GM19463 (cell line): ENCODE measurements around the gene MAGEB5.
"Not testable (repeated sequence)": the region's sequence is repeated elsewhere in the genome, so short reads cannot be mapped to it uniquely, and the experiment has no call there.

Experiments
- ATAC-seq: cut with Tn5 transposase; IDR thresholded peaks from one replicate; pipeline ENCODE4 v1.9.1; 2021; ENCODE audit warnings: mild to moderate bottlenecking, moderate library complexity; ENCODE audit not compliant: unreplicated experiment

MAGEB5 gene, protein sequence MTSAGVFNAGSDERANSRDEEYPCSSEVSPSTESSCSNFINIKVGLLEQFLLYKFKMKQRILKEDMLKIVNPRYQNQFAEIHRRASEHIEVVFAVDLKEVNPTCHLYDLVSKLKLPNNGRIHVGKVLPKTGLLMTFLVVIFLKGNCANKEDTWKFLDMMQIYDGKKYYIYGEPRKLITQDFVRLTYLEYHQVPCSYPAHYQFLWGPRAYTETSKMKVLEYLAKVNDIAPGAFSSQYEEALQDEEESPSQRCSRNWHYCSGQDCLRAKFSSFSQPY

DNA sequence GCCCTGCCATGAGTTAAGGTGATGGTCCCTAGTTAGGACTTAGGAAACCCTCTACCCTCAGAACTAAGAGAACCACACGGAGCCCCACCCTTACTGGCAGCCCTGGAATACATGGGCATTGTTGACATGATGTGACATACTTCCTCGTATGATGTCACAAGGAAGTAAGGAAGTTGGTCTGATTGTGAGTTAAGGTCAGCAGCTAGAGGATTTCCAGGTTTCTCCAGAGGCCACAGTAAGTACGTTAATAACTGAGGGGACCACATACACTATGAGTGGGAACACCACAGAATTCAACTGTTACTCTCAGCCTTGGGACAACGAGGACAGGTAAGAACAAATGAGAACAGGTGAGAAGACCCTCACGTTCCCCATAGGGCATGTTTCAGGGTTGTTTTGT is at the start of gene MAGEB5:
TSS of gene MAGEB5 (plus strand) at position 301 of the 400 bp plus-strand sequence. CDS start 1,133 bp downstream, outside the sequence.
- no peak for ATAC-seq

DNA sequence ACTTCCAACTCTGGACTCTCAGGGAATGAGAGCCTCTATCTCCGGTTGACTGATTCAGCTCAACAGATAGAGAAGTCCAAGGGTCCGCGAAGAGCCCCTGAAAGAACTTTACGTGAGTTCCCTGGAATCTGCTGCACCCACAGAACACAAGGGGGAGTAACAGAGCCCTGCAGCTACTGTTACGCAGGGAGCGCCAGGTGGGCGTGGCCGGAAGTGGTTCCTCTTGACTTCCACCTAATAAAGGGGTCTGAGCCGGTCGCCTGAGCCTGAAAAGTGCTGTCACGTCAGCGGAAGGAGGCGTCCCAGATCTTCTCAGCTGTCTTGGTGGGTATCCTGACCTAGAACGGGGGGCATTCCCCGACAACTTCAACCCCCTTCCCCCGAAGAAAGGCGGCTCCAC is 23.8 kb upstream of the MAGEB5 start, which contains the start of gene MAGEB6:
TSS of gene MAGEB6 (plus strand) at position 237 of the 400 bp plus-strand sequence. CDS start 1,407 bp downstream, outside the sequence.
- no peak for ATAC-seq

DNA sequence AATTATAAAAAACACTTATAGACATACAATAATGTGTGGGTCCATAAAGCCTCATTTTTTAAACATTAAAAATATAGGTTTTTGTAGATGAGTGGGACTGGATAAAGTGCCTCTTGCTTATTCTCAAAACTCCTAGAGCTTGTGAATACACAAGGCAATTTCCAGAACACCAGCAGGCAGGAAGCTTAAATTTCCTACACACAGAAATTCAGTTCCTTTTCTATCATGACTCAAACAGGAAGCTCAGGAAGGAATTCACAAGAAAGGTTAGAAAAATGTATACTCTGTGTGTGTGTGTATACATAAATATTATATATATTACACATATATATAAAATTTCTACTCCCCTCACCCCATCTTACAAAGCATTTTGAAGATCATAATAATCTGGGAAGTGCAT is 12.4 kb upstream of the MAGEB5 start:
- ATAC-seq = no peak

DNA sequence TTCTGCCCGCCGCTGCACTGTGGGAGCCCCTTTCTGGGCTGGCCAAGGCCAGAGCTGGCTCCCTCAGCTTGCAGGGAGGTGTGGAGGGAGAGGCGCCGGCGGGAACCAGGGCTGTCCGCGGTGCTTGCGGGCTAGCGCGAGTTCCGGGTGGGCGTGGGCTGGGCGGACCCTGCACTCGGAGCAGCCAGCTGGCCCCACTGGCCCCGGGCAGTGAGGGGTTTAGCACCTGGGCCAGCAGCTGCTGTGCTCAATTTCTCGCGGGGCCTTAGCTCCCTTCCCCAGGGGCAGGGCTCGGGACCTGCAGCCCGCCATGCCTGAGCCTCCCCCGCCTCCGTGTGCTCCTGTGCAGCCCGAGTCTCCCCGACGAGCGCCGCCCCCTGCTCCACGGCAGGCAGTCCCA is 11.3 kb upstream of the MAGEB5 start:
- not testable (repeated sequence) for ATAC-seq

DNA sequence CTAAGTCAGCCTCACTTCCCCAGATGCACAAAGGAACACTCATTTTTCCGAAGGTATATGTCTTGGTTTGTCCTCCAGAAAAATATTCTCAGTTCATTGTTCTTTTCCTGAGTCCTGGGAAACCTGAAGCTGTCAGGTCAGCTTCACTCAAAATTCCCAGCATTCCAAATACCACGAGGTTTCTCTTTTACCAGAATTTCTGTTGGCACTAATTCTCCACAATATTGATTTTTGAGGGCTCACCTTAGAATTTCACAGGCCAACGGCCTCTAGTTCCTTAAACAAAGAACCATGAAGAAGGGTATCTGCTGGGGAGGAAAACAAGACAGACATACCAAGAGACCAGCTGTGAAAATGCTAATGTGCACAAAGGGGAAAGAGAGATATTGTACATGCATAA is 8.0 kb upstream of the MAGEB5 start:
- ATAC-seq = no peak

DNA sequence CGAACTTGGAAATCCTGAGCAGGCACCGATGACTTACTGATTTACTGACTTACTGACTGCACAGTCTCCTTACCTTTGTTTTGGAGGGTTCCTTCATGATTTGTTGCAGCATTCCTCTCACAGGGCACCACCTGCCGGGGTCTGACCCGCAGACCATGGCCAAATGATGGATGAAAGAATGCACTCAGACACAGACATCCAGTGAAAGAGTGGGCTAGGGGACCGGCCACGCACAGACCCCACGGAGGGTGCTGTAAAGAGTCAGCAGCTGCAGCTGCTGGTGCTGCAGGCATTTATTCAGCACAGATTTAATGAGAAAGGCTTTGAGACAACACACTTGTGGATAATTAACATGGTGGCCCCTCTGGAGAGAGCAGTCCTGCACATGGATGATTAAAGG is 3.4 kb downstream of the MAGEB5 start:
- ATAC-seq = no peak

DNA sequence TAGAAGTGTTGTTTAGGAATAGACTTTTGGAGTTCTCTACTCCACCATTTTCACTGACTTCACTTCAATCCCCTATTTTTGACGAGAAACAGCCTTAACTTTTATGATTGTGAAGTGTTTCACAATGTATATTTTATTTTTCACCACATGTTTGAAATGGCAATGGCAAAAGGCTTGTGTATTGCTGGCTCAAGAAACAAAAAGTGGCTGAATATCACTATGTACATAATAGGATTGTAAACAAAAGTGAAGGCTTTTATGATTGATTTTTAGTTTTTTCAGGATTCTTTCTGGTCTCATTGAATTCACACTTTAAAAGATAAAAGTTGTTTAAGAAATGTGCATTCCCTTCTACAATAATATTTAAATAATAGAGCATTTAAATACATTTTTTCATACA is 18.2 kb downstream of the MAGEB5 start:
- no peak for ATAC-seq

DNA sequence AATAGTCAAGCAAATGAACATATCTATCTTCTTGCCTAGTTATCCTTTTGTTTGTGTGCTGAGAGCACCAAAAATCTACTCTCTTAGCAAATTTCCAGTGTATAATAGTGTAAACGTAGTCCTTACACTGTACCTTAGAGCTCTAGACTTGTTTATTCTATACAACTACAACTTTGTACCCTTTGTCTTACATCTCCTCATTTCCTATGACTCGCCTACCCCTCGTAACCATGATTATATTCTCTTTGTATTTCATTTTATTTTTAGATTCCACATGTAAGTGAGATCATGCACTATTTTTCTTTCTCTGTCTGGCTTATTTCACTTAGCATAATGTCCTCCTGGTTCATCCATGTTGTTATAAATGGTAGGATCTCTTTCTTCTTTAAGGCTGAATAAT is 37.6 kb downstream of the MAGEB5 start:
- no peak for ATAC-seq

DNA sequence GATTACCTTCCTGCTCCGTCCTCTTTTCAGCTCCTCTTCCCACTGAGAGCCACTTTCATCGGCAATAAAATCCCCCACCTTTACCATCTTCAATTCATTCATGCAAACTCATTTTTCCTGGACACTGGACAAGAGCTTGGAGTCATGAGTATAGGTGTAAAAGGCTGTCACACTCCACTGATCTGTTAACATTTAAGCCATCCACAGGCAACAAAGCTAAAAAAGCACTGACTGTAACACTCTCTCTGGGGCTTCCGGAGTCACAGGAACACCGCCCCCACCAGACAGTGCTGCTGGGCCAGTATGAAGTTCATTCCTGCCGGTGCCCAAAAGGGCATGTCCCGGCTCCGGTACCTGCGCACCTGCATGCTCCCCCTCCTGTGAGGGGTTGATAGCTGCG is 38.5 kb downstream of the MAGEB5 start:
- no peak for ATAC-seq

DNA sequence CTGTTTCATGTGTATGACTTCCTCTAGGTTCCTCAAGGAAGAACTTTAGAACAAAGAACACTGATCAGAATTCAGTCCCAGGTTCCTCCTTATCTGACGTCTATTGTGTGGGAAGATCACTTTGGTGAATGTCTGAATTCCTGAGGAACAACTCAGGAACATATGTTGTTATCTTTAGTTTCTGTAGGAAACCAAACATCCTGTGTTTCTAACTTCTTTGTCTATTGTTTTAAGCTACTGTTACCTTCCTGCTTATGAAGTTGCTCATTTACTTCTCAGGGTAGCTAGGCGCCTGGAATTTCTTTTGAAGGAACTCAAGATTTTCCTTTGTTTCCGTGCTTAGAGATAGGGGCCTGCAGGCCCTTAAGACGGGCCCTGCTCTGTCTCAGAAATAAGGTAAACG is 46.2 kb downstream of the MAGEB5 start:
- ATAC-seq = no peak
